ENCODE results near the gene N4BP3.
A peak's percentile ranks its signal among the peaks of the same experiment; 100 is the strongest.
"Not testable (repeated sequence)": the region's sequence is repeated elsewhere in the genome, so short reads cannot be mapped to it uniquely, and the experiment has no call there.

The N4BP3 gene, protein sequence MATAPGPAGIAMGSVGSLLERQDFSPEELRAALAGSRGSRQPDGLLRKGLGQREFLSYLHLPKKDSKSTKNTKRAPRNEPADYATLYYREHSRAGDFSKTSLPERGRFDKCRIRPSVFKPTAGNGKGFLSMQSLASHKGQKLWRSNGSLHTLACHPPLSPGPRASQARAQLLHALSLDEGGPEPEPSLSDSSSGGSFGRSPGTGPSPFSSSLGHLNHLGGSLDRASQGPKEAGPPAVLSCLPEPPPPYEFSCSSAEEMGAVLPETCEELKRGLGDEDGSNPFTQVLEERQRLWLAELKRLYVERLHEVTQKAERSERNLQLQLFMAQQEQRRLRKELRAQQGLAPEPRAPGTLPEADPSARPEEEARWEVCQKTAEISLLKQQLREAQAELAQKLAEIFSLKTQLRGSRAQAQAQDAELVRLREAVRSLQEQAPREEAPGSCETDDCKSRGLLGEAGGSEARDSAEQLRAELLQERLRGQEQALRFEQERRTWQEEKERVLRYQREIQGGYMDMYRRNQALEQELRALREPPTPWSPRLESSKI

GRCh38 chr5:178113141-178113787, at the start of gene N4BP3:
Gene N4BP3 (plus strand): TSS chr5:178113532. CDS start chr5:178119584, 6,052 bp downstream.
- DNase-seq (ENCODE audit: low read depth): peak; percentile 26

DNA sequence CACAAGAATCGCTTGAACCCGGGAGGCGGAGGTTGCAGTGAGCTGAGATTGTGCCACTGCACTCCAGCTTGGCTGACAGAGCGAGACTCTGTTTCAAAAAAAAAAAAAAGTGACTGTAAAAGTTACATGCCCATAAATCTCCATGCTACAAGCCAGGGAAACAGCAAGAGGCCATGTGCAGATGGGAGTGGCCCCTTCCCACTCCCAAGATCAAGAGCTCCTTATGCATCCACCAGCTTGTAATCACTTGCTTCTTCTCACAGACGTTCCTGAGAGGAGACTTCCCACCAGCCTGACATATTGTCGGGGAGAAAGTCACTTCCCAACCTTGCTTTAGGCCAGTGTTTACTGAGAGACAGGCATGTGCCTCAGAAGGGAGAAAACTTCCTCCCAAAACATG, 45.6 kb upstream of the N4BP3 start:
- no peak for DNase-seq (ENCODE audit: low read depth)

DNA sequence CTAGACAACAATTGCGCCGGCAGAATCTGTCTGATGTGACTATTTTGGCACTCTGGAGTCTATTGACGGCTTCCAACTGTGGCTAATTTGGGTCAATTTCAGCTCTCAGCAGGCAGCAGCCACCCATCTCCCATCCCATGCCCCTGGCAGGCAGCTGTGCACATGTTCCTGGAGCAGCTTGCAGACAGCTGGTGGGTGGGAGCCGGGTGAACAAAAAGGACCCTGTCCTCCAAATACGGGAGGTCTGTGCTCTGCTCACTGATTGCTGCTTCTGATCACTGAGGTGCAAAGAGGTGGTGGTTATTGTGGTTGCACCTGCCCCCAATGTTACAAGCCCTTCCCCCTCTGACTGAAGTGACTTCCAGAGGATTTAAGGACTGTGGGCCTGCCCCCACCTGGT, 45.0 kb upstream of the N4BP3 start:
- no peak for DNase-seq (ENCODE audit: low read depth)

- no peak for DNase-seq (ENCODE audit: low read depth)
These were observed 43.4 kb upstream of the N4BP3 start for GRCh38 chr5:178069909-178070308.

GRCh38 chr5:178071108-178071507, 42.2 kb upstream of the N4BP3 start:
- DNase-seq (ENCODE audit: low read depth): no peak

DNA sequence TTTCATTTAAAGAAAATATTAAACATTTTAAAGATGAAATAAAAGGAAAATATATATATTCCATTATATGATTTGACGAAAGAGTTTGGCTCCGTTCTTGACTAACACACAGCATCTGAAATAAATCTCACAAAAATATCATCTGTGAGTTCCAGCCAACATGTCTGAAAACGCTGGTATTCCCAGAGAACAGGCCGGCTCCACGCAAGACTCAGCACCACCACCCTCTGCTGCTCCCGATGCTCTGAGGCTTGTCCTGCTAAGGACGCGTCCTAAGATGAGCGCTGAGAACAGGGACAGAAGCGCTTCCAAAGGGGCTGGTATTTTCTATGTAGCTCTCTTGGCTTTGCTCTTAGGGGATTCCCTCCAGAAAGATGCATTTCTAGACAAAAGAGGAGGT, 40.6 kb upstream of the N4BP3 start:
- no peak for DNase-seq (ENCODE audit: low read depth)

GRCh38 chr5:178074266-178074952, 38.9 kb upstream of the N4BP3 start:
- DNase-seq (ENCODE audit: low read depth): no peak

GRCh38 chr5:178076965-178077364, 36.4 kb upstream of the N4BP3 start:
- DNase-seq (ENCODE audit: low read depth): not testable (repeated sequence)

- no peak for DNase-seq (ENCODE audit: low read depth)
These were observed 35.6 kb upstream of the N4BP3 start for GRCh38 chr5:178077751-178078150.

- DNase-seq (ENCODE audit: low read depth): peak; percentile 96
These were observed 34.9 kb upstream of the N4BP3 start for GRCh38 chr5:178078197-178079010.

- no peak for DNase-seq (ENCODE audit: low read depth)
These were observed 33.3 kb upstream of the N4BP3 start for GRCh38 chr5:178080056-178080455.

DNA sequence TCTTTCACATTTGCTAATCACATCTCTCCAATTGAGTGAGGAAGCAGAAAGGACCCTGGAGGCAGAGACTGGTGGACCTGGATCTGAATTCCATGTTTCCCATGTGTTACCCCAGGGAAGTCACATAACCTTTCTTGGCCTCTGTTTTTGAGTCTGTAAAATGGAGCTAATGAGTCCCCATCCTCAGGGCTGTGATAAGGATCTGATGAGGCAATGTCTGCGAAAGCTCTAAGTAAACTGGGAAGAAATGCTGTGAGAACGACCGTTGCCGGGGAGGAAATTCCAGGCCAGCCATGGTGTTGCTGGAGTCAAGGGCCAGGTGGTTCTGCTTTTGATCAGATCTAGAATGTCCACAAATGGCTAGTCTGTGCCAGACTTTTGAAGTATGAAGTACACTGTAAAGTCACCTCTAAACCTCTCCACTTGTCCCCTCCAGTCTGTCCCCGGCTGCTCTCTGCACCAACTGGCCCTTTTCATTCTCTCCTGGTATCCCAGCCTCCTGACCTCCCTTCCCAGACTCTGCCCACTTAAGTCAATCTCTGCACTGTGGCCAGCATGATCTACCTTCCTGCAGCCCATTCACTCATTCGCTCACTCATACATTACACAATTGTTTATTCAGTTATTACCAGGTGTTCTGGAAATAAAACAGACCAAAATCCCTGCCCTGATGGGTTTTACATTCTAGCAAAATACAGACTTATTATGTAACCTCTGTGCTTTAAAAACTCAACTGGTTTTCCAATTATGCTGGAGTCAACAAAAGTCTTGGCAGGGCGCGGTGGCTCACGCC, 32.5 kb upstream of the N4BP3 start:
- no peak for DNase-seq (ENCODE audit: low read depth)

DNA sequence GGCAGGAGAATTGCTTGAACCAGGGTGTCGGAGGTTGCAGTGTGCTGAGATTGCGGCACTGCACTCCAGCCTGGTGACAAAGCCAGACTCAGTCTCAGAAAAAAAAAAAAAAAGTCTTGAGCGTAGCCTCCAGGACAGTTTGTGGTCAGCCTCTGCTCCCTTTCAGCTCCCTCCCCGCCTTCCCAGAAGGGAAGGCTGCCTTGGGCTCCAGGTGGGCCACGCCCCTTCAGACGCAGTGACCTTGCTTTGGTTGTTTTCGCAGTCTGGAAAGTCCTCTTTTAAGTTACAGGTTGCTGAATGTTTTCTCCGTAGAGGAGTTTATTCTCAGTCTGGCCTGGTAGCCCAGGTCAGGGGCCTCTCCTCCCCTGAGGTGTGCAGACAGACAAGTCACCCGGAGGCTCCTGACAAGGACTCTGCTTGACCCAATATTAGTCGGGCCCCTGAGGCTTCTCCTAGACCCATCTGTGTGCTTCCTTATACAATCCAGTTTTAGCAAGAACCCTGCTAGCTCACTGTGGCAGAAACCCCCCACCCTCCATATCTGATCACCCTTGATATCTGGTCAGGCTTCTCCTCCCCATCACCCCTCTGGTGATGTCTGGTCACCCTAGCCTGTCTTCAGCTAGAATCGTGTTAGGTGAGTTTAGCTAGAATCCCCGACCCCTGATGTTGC, 31.6 kb upstream of the N4BP3 start:
- DNase-seq (ENCODE audit: low read depth): no peak

GRCh38 chr5:178083922-178084321, 29.4 kb upstream of the N4BP3 start:
- no peak for DNase-seq (ENCODE audit: low read depth)

DNA sequence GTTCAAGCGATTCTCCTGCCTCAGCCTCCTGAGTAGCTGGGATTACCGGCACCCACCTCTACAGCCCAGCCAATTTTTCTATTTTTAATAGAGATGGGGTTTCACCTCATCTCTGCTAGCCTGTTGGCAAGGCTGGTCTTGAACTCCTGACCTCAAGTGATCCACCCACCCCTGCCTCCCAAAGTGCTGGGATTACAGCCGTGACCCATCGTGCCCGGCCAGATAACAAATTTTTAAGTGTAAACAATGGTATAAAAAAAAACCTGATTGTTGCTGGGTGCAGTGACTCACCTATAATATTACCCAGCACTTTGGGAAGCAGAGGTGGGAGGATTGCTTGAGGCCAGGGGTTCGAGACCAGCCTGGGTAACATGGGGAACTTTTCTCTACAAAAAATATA, 28.0 kb upstream of the N4BP3 start:
- DNase-seq (ENCODE audit: low read depth): no peak

GRCh38 chr5:178086266-178086665, 27.1 kb upstream of the N4BP3 start:
- no peak for DNase-seq (ENCODE audit: low read depth)

DNA sequence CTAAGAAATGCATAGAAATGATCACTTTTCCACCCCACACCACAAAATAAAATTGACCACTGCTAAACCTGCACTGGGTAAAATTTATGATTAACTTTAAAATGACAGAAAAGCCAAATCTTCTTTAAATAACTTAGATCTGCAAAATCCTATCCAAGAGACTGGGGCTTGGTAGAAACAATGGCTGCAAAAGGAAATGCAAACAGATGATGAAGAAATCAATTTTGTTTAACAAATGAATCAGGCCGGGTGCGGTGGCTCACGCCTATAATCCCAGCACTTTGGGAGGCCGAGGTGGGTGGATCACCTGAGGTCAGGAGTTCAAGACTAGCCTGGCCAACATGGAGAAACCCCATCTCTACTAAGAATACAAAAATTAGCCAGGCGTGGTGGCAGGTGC, 26.1 kb upstream of the N4BP3 start:
- not testable (repeated sequence) for DNase-seq (ENCODE audit: low read depth)

GRCh38 chr5:178090856-178091255, 22.5 kb upstream of the N4BP3 start:
- DNase-seq (ENCODE audit: low read depth): no peak

DNA sequence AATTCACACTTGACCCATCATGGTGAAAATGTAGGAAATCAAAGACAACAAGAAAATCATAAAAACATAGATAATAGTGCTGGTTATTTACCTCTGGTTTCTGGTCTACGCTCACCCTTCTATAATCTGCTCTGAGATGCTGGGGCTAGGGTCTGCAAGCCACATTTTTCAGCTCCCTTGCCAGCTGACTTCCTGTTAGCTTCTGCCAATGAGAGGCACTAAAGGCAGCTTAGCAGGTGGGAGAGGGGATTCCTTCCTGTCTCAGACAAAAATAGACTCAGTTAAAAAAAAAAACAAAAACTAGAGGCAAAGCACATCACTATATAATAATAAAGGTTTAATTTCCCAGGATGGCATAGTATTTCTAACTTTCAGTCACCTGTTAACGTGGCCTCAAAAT, 20.2 kb upstream of the N4BP3 start:
- no peak for DNase-seq (ENCODE audit: low read depth)

DNA sequence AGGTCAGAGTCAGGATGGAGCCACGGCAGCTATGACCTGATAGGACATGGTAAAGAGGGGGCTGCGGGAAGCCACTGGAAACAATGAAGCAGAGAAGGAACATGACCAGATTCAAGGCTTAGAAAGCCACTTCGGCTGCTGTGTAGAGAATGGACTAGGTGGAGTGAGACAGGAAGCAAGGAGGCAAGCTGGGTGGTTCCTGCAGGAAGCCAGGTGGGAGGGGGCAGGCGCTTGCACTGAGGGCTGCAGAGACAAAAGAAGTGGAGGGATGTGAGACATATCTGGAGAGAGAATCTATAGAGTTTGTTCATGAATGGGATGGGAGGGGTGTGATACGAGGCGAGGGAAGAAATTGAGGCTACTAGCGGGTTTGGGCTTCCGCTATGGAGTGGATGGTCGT, 19.0 kb upstream of the N4BP3 start:
- DNase-seq (ENCODE audit: low read depth): no peak

GRCh38 chr5:178098685-178099084, 14.6 kb upstream of the N4BP3 start:
- no peak for DNase-seq (ENCODE audit: low read depth)
